ENCODE results near the gene ATF7IP2. TPM values are rescaled to one million over a fixed set of nuclear protein-coding genes. Genes with fewer than 3 reads are reported as not detected.
"Not testable (repeated sequence)": the region's sequence is repeated elsewhere in the genome, so short reads cannot be mapped to it uniquely, and the experiment has no call there.

ATF7IP2 gene
- total RNA-seq, 1 donor from 2014 or later: 4.8 TPM

GRCh38 chr16:10345629-10346028 is 40.2 kb upstream of the ATF7IP2 start:
- Mint-ChIP-seq H3K4me1 (ENCODE audit: low read depth) (no peaks in the 10 kb centered on the region), H3K9me3 (ENCODE audit: low read depth) (peaks cover 30% of the 10 kb centered on the region), H3K4me3 (ENCODE audit: unreplicated experiment) (no peak overlapping the region), H3K36me3 (ENCODE audit: low read depth) (peaks cover 1% of the 10 kb centered on the region), H3K27ac (ENCODE audit: unreplicated experiment) (no peak overlapping the region), H3K27me3 (ENCODE audit: low read depth) (no peaks in the 10 kb centered on the region)
- DNase-seq (ENCODE audit: low spot score): no peak
- TF ChIP-seq, protein P1, sequence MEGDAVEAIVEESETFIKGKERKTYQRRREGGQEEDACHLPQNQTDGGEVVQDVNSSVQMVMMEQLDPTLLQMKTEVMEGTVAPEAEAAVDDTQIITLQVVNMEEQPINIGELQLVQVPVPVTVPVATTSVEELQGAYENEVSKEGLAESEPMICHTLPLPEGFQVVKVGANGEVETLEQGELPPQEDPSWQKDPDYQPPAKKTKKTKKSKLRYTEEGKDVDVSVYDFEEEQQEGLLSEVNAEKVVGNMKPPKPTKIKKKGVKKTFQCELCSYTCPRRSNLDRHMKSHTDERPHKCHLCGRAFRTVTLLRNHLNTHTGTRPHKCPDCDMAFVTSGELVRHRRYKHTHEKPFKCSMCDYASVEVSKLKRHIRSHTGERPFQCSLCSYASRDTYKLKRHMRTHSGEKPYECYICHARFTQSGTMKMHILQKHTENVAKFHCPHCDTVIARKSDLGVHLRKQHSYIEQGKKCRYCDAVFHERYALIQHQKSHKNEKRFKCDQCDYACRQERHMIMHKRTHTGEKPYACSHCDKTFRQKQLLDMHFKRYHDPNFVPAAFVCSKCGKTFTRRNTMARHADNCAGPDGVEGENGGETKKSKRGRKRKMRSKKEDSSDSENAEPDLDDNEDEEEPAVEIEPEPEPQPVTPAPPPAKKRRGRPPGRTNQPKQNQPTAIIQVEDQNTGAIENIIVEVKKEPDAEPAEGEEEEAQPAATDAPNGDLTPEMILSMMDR (IDR thresholded peaks at IDR 0.05): no peak

GRCh38 chr16:10349851-10350250 is 36.0 kb upstream of the ATF7IP2 start:
- Mint-ChIP-seq H3K4me1 (ENCODE audit: low read depth) (no peaks in the 10 kb centered on the region), H3K27ac (ENCODE audit: unreplicated experiment) (no peak overlapping the region), H3K36me3 (ENCODE audit: low read depth) (peaks cover 1% of the 10 kb centered on the region), H3K4me3 (ENCODE audit: unreplicated experiment) (no peak overlapping the region), H3K9me3 (ENCODE audit: low read depth) (peaks cover 10% of the 10 kb centered on the region), H3K27me3 (ENCODE audit: low read depth) (no peaks in the 10 kb centered on the region)
- no peak for DNase-seq (ENCODE audit: low spot score)
- TF ChIP-seq, protein P1 (IDR thresholded peaks at IDR 0.05): no peak

DNA sequence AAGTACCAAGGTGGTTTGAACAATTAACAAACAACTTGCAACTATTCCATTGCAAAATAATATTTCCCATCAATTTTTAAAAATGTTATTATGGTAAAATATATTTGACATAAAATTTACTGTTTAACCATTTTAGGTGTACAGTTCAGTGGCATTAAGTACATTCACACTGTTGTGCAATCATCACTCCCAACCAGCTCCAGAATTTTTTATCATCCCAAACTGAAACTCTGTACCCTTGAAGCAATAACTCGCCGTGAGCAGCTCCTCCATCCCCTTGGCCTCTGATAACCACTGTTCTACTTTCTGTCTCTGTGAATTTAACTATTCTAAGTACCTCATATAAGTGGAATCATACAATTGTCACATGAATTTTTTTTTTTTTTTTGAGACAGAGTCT is 33.6 kb upstream of the ATF7IP2 start:
- TF ChIP-seq, protein P1 (IDR thresholded peaks at IDR 0.05): no peak
- no peaks in the 10 kb centered on the region for H3K36me3 Mint-ChIP-seq (ENCODE audit: low read depth)
- DNase-seq (ENCODE audit: low spot score): no peak
- H3K27ac Mint-ChIP-seq (ENCODE audit: unreplicated experiment): no peak overlapping the region
- peaks cover 3% of the 10 kb centered on the region for H3K9me3 Mint-ChIP-seq (ENCODE audit: low read depth)
- H3K4me1 Mint-ChIP-seq (ENCODE audit: low read depth): no peaks in the 10 kb centered on the region
- no peaks in the 10 kb centered on the region for H3K27me3 Mint-ChIP-seq (ENCODE audit: low read depth)
- no peak overlapping the region for H3K4me3 Mint-ChIP-seq (ENCODE audit: unreplicated experiment)

DNA sequence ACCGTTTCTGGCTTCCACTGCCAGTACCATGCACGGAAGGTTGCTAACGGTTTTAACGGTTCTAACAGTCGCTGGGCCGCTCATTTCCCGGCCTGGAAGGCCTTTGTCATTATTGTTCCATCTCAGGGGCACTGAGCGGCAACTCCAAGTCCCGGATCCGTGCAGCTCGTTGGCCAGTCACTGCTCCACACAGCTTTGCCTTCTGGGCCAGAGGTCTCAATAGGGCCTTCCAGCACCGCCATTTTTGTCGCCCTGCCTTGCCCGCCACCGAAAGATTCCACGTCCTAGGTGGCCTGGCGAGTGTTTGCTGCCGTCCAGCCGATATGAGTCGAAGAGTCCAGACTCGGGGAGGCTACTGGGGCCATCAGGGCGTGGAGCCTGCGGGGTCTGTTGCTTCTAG is 30.3 kb upstream of the ATF7IP2 start:
- Mint-ChIP-seq H3K4me3 (ENCODE audit: unreplicated experiment) (no peak overlapping the region), H3K27ac (ENCODE audit: unreplicated experiment) (no peak overlapping the region), H3K4me1 (ENCODE audit: low read depth) (no peaks in the 10 kb centered on the region), H3K36me3 (ENCODE audit: low read depth) (no peaks in the 10 kb centered on the region), H3K9me3 (ENCODE audit: low read depth) (peaks cover 3% of the 10 kb centered on the region), H3K27me3 (ENCODE audit: low read depth) (peaks cover 2% of the 10 kb centered on the region)
- TF ChIP-seq, protein P1 (IDR thresholded peaks at IDR 0.05): no peak
- DNase-seq (ENCODE audit: low spot score): no peak

DNA sequence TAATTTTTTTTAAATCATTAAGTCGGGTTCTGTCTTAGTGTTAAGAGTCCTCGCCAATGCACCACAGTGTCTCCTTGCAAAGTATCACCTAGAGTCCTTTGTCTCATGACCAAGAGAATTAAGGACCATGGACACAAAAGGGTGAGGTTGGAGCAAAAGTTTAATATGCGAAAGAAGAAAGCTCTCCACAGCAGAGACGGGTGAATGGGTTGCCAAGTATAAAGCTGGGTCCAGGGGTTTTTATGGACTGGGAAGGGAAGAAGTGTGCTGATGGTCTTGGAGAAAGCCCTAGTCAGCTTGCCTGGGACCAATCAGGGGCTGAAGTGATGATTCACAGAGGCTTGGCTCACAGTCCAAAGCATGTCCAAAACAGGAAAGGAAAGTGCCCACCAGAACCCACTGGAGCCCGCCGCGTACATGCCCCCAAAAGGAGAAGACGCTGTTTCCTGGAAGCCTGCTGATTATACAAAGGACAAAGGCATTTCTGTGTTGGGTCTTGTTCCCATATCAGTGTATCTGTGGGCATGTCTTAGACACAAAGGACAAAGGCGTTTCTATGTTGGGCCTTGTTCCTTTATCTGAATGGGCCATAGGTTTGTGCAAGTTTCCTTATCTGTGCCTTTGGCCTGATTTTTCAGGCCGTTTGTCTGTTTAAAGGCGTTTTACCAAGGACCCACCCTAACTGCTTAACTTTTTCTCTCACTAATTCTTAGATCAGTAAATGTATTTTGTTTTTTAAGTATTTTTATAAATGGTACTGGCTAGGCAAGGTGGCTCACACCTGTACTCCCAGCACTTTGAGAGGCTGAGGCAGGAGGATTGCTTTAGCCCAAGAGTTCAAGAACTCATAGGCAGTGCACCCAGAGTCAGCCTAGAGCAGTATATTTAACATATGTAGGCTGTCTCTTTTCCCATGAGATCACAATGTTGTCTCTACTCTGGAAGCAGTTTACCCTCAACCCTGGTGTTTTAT is 28.7 kb upstream of the ATF7IP2 start:
- H3K27ac Mint-ChIP-seq (ENCODE audit: unreplicated experiment): no peak overlapping the region
- peaks cover 3% of the 10 kb centered on the region for H3K9me3 Mint-ChIP-seq (ENCODE audit: low read depth)
- H3K36me3 Mint-ChIP-seq (ENCODE audit: low read depth): no peaks in the 10 kb centered on the region
- no peak for DNase-seq (ENCODE audit: low spot score)
- no peak overlapping the region for H3K4me3 Mint-ChIP-seq (ENCODE audit: unreplicated experiment)
- peaks cover 2% of the 10 kb centered on the region for H3K27me3 Mint-ChIP-seq (ENCODE audit: low read depth)
- no peaks in the 10 kb centered on the region for H3K4me1 Mint-ChIP-seq (ENCODE audit: low read depth)
- TF ChIP-seq, protein P1 (IDR thresholded peaks at IDR 0.05): no peak

DNA sequence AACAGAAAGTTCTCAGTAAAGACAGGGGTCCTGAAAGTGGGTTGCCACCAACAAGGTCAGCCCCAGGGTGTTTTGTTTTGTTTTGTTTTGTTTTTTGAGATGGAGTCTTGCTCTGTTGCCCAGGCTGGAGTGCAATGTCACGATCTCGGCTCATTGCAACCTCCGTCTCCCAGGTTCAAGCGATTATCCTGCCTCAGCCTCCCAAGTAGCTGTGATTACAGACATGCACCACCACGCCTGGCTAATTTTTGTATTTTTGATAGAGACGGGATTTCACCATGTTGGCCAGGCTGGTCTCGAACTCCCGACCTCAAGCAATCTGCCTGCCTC is 24.1 kb upstream of the ATF7IP2 start:
- DNase-seq (ENCODE audit: low spot score); H3K27ac Mint-ChIP-seq (ENCODE audit: unreplicated experiment); H3K36me3 Mint-ChIP-seq (ENCODE audit: low read depth); H3K4me1 Mint-ChIP-seq (ENCODE audit: low read depth); H3K4me3 Mint-ChIP-seq (ENCODE audit: unreplicated experiment); H3K27me3 Mint-ChIP-seq (ENCODE audit: low read depth); H3K9me3 Mint-ChIP-seq (ENCODE audit: low read depth): not testable (repeated sequence)
